GM23338 (cell line): ENCODE measurements around the gene SEC61A1. TPM values are rescaled to one million over a fixed set of nuclear protein-coding genes. Genes with fewer than 3 reads are reported as not detected.

ENCODE experiments used
- ATAC-seq: fragments of 200-7000 bp; cut with Tn5 transposase; 3 replicates; pipeline ENCODE4 v1.9.1; 2020
- DNase-seq: peaks from one replicate; pipeline ENCODE4 v3.0.0-alpha.2; 2015; ENCODE audit warnings: low spot score
- H2AFZ ChIP-seq: fragments of 200-600 bp; sonication (generic); 2 replicates; pipeline ENCODE4 v1.8.0; 2016; ENCODE audit warnings: antibody characterized with exemption, mild to moderate bottlenecking, moderate library complexity
- H3F3A ChIP-seq: fragments of 200-600 bp; sonication (generic); replicated peaks from 2 replicates; pipeline ENCODE4 v1.8.0; 2017; ENCODE audit warnings: antibody characterized with exemption, mixed run types, low read depth
- H3K27ac ChIP-seq: fragments of 200-600 bp; sonication (generic); 2 replicates; pipeline ENCODE4 v1.6.1; 2016; ENCODE audit warnings: low read depth
- H3K27me3 ChIP-seq: fragments of 200-600 bp; sonication (generic); 2 replicates; pipeline ENCODE4 v1.8.0; 2016; ENCODE audit warnings: mild to moderate bottlenecking, mixed run types, moderate library complexity; ENCODE audit not compliant: insufficient read depth
- H3K36me3 ChIP-seq: fragments of 200-600 bp; sonication (generic); 2 replicates; pipeline ENCODE4 v1.8.0; 2016; ENCODE audit warnings: mild to moderate bottlenecking; ENCODE audit not compliant: insufficient read depth
- H3K4me1 ChIP-seq: fragments of 200-600 bp; sonication (generic); 2 replicates; pipeline ENCODE4 v1.8.0; 2016; ENCODE audit warnings: mild to moderate bottlenecking, moderate library complexity; ENCODE audit not compliant: insufficient read depth
- H3K4me2 ChIP-seq: fragments of 200-600 bp; sonication (generic); 2 replicates; pipeline ENCODE4 v1.7.1; 2017; ENCODE audit warnings: mixed run types
- H3K4me3 ChIP-seq: fragments of 200-600 bp; sonication (generic); 2 replicates; pipeline ENCODE4 v1.6.1; 2016; ENCODE audit warnings: mixed run types
- H3K79me2 ChIP-seq: fragments of 200-600 bp; sonication (generic); replicated peaks from 2 replicates; pipeline ENCODE4 v1.8.0; 2017; ENCODE audit warnings: mild to moderate bottlenecking; ENCODE audit not compliant: insufficient read depth
- H3K9me2 ChIP-seq: fragments of 200-600 bp; sonication (generic); 2 replicates; pipeline ENCODE4 v1.8.0; 2017; ENCODE audit not compliant: insufficient read depth
- H4K20me1 ChIP-seq: fragments of 200-600 bp; sonication (generic); replicated peaks from 2 replicates; pipeline ENCODE4 v1.8.0; 2017; ENCODE audit warnings: mild to moderate bottlenecking; ENCODE audit not compliant: insufficient read depth
- H3K27ac Mint-ChIP-seq: 2 replicates; pipeline ENCODE4 v1.8.0; 2020; ENCODE audit warnings: inconsistent platforms, mild to moderate bottlenecking, moderate library complexity, mixed read lengths
- H3K27me3 Mint-ChIP-seq: 3 replicates; pipeline ENCODE4 v1.8.0; 2022; ENCODE audit warnings: low read depth, mild to moderate bottlenecking, moderate library complexity, mixed read lengths, inconsistent platforms; ENCODE audit not compliant: insufficient read depth, poor library complexity
- H3K36me3 Mint-ChIP-seq: 3 replicates; pipeline ENCODE4 v1.8.0; 2021; ENCODE audit warnings: low read depth, mild to moderate bottlenecking, inconsistent platforms, moderate library complexity, mixed read lengths
- H3K4me1 Mint-ChIP-seq: 3 replicates; pipeline ENCODE4 v1.8.0; 2020; ENCODE audit warnings: mild to moderate bottlenecking, inconsistent platforms, mixed read lengths
- H3K4me3 Mint-ChIP-seq: 3 replicates; pipeline ENCODE4 v1.8.0; 2021; ENCODE audit warnings: moderate library complexity, mild to moderate bottlenecking, inconsistent platforms, mixed read lengths
- H3K9me3 Mint-ChIP-seq: 3 replicates; pipeline ENCODE4 v1.8.0; 2020; ENCODE audit warnings: moderate library complexity, mild to moderate bottlenecking, inconsistent platforms, mixed read lengths
- CREB1 ChIP-seq: fragments of 250-450 bp; sonication (Bioruptor Pico); IDR thresholded peaks from 2 replicates; pipeline ENCODE4 v1.5.0; 2020; ENCODE audit warnings: low read depth, mild to moderate bottlenecking, moderate library complexity
- CTCF ChIP-seq, 2 experiments: fragments of 200-600 bp in 1 of 2; sonication (generic) in 1 of 2; conservative IDR thresholded peaks; 2 replicates each; pipeline versions ENCODE4 v1.5.1 to v1.6.1; 2016 to 2017; ENCODE audit warnings: antibody characterized with exemption in 2 of 2, low read depth in 2 of 2, mild to moderate bottlenecking in 2 of 2, moderate library complexity in 1 of 2
- EZH2phosphoT487 ChIP-seq: fragments of 200-600 bp; sonication (generic); IDR thresholded peaks from one replicate; pipeline ENCODE4 v1.8.1; 2018; ENCODE audit warnings: antibody characterized with exemption; ENCODE audit not compliant: unreplicated experiment
- JUNB ChIP-seq: IDR thresholded peaks from one replicate; pipeline ENCODE4 v1.6.1; 2016; ENCODE audit warnings: antibody characterized with exemption; ENCODE audit not compliant: unreplicated experiment
- NANOG ChIP-seq: IDR thresholded peaks from 2 replicates; pipeline ENCODE4 v1.6.1; 2016; ENCODE audit warnings: antibody characterized with exemption, borderline replicate concordance
- POLR2AphosphoS5 ChIP-seq: IDR thresholded peaks from 2 replicates; pipeline ENCODE4 v1.6.1; 2016; ENCODE audit warnings: antibody characterized with exemption, low read depth
- STAT1 ChIP-seq: IDR thresholded peaks from one replicate; pipeline ENCODE4 v1.6.1; 2016; ENCODE audit warnings: antibody characterized with exemption; ENCODE audit not compliant: unreplicated experiment
- ZNF114 ChIP-seq: fragments of 250-450 bp; sonication (Bioruptor Pico); IDR thresholded peaks from 2 replicates; pipeline ENCODE4 v1.5.0; 2020; ENCODE audit warnings: mild to moderate bottlenecking, moderate library complexity
- ZNF331 ChIP-seq: fragments of 250-450 bp; sonication (Bioruptor Pico); IDR thresholded peaks from 2 replicates; pipeline ENCODE4 v1.5.0; 2020; ENCODE audit warnings: low read depth, mild to moderate bottlenecking, moderate library complexity
- polyA plus RNA-seq: library from polyadenylated mRNA; unstranded; fragments of >200 nt; fragmentation: Nextera tagmentation; extraction: Ambion mirVana; gene quantifications from 2 replicates; pipeline ENCODE4 v1.2.1, GENCODE V29; 2016
- total RNA-seq: library from RNA; depleted of rRNA; stranded (reverse); fragments of >200 nt; shearing (Covaris generic); gene quantifications from 2 replicates; pipeline ENCODE4 v1.2.3, GENCODE V29; 2014
- TF ChIP-seq, protein P1 (sequence below): IDR thresholded peaks from one replicate; pipeline ENCODE4 v1.6.1; 2018; ENCODE audit warnings: antibody characterized with exemption; ENCODE audit not compliant: unreplicated experiment
- TF ChIP-seq, protein P2 (sequence below): IDR thresholded peaks from 2 replicates; pipeline ENCODE4 v1.6.1; 2016; ENCODE audit warnings: antibody characterized with exemption

Gene SEC61A1
- total and polyA plus RNA-seq, 2 experiments from 2014 or later = 44.8 to 184 TPM

DNA sequence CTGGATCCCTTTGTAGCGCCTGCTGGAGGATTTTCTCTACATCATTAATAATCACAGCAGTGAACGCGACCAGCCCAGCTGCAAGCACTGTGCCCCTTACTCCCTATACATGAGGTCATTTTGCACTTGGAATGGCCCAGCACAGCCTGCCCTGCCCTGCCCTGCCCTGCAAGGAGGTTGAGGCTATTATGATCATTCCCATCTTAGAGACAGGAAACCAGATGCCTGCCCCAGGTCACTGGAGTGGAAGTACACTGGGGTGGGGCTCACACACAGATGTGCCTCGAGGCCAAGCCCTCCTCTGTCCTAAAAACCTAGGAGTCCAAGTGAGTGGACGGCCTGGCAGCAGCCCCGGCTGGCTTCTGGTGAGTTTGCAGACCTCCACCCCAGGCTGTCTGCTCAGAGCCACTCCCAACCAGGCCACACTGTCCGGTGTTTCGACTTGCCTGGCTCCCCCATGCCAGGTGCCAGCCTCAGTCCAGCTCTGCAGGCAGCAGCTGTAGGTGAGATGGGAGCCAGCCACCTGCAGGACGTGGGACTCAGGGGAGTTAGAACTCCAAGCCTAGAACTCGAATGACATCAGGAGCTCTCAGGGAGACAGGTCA lies 30.4 kb upstream of the SEC61A1 start (continued):
- TF ChIP-seq, protein P1, sequence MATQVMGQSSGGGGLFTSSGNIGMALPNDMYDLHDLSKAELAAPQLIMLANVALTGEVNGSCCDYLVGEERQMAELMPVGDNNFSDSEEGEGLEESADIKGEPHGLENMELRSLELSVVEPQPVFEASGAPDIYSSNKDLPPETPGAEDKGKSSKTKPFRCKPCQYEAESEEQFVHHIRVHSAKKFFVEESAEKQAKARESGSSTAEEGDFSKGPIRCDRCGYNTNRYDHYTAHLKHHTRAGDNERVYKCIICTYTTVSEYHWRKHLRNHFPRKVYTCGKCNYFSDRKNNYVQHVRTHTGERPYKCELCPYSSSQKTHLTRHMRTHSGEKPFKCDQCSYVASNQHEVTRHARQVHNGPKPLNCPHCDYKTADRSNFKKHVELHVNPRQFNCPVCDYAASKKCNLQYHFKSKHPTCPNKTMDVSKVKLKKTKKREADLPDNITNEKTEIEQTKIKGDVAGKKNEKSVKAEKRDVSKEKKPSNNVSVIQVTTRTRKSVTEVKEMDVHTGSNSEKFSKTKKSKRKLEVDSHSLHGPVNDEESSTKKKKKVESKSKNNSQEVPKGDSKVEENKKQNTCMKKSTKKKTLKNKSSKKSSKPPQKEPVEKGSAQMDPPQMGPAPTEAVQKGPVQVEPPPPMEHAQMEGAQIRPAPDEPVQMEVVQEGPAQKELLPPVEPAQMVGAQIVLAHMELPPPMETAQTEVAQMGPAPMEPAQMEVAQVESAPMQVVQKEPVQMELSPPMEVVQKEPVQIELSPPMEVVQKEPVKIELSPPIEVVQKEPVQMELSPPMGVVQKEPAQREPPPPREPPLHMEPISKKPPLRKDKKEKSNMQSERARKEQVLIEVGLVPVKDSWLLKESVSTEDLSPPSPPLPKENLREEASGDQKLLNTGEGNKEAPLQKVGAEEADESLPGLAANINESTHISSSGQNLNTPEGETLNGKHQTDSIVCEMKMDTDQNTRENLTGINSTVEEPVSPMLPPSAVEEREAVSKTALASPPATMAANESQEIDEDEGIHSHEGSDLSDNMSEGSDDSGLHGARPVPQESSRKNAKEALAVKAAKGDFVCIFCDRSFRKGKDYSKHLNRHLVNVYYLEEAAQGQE = no peak
- TF ChIP-seq CREB1 (CRISPR knock-in tag) (no peak), CTCF (conservative IDR thresholded peaks at IDR 0.05; ENCODE audit: low read depth in 2 of 2) (no peak), STAT1 (no peak), ZNF331 (CRISPR knock-in tag) (no peak), EZH2phosphoT487 (no peak), POLR2AphosphoS5 (no peak)
- TF ChIP-seq, protein P2, sequence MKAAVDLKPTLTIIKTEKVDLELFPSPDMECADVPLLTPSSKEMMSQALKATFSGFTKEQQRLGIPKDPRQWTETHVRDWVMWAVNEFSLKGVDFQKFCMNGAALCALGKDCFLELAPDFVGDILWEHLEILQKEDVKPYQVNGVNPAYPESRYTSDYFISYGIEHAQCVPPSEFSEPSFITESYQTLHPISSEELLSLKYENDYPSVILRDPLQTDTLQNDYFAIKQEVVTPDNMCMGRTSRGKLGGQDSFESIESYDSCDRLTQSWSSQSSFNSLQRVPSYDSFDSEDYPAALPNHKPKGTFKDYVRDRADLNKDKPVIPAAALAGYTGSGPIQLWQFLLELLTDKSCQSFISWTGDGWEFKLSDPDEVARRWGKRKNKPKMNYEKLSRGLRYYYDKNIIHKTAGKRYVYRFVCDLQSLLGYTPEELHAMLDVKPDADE = no peak

DNA sequence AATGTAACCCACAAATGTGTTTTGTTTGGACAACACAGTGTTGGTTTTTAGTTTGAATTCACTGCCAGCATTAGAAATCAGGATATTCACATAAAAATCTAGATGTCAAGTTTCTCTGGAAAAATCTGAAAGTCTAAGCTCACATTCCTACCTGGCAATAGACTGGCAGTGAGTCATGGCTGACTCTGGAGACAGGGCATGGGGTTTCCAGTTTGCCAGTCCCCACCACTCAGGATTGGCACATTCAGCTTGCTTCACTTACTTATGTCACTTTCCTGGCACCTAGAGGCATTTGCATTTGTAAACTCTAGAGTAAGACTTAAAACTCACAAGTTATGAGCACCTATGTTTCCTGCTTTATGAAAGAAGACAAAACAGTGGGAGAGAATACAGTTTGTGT lies 19.1 kb upstream of the SEC61A1 start:
- Mint-ChIP-seq H3K9me3 (no peaks in the 10 kb centered on the region), H3K27ac (no peak overlapping the region), H3K4me3 (no peak overlapping the region), H3K27me3 (peaks cover 5% of the 10 kb centered on the region), H3K36me3 (no peaks in the 10 kb centered on the region), H3K4me1 (no peaks in the 10 kb centered on the region)
- Histone ChIP-seq H2AFZ (no peak overlapping the region), H3K27me3 (no peaks in the 10 kb centered on the region), H4K20me1 (no peaks in the 10 kb centered on the region), H3K9me2 (no peaks in the 10 kb centered on the region), H3K79me2 (no peaks in the 10 kb centered on the region), H3K4me2 (no peak overlapping the region), H3K36me3 (no peaks in the 10 kb centered on the region), H3K4me3 (no peak overlapping the region), H3K4me1 (no peaks in the 10 kb centered on the region), H3K27ac (no peak overlapping the region), H3F3A (no peaks in the 10 kb centered on the region)
- DNase-seq (no peak), ATAC-seq (no peak)
- no peak for TF ChIP-seq ZNF114 (CRISPR knock-in tag)
- no peak for TF ChIP-seq NANOG
- TF ChIP-seq JUNB = no peak
- TF ChIP-seq, protein P2 = no peak
- no peak for TF ChIP-seq CREB1 (CRISPR knock-in tag)
- no peak for TF ChIP-seq STAT1
- TF ChIP-seq, protein P1 = no peak
- no peak for TF ChIP-seq ZNF331 (CRISPR knock-in tag)
- no peak for TF ChIP-seq CTCF (conservative IDR thresholded peaks at IDR 0.05; ENCODE audit: low read depth in 2 of 2)
- no peak for TF ChIP-seq EZH2phosphoT487
